ENCODE data around the gene SLC35B2.

DNA sequence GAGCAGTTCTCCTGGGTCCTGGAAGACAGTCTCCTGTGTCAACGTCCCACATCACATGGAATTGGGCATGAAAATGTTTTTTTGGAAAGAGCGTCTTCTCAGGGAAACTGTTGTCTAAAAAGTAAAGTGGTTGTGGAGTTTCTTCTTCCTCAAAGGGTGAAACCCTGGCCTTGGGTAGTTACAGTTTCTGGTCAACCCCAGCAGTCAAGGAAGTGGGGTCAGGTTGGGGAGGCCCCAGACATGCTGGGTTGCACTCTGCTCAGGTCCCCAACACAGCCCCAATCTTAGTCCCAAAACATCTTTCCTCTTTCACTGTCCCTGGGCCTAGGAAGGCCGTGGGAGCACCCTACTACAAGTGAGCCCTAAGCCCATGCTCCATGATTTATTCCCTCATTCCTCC lies 9.0 kb upstream of the SLC35B2 start:
- TF ChIP-seq EZH2phosphoT487 (IDR thresholded peaks at IDR 0.05; ENCODE audit: borderline replicate concordance, low read depth, low read length) (no peak), CTCF (conservative IDR thresholded peaks at IDR 0.05; ENCODE audit: low read length) (no peak)

Measured in OCI-LY7 (cell line).